Stimulated activated CD8-positive, alpha-beta memory T cell treated with anti-CD3 and anti-CD28 coated beads, Interleukin-2, amount 100 ng/mL, for 1 hour (primary cell): ENCODE data around the gene CFAP46.
"Not testable (repeated sequence)": the region's sequence is repeated elsewhere in the genome, so short reads cannot be mapped to it uniquely, and the experiment has no call there.

ENCODE experiments used
- DNase-seq, 2 donors: peaks; one replicate each; pipeline ENCODE4 v3.0.0-alpha.2; 2020; ENCODE audit warnings: low read depth in 2 of 2

The CFAP46 gene

DNA sequence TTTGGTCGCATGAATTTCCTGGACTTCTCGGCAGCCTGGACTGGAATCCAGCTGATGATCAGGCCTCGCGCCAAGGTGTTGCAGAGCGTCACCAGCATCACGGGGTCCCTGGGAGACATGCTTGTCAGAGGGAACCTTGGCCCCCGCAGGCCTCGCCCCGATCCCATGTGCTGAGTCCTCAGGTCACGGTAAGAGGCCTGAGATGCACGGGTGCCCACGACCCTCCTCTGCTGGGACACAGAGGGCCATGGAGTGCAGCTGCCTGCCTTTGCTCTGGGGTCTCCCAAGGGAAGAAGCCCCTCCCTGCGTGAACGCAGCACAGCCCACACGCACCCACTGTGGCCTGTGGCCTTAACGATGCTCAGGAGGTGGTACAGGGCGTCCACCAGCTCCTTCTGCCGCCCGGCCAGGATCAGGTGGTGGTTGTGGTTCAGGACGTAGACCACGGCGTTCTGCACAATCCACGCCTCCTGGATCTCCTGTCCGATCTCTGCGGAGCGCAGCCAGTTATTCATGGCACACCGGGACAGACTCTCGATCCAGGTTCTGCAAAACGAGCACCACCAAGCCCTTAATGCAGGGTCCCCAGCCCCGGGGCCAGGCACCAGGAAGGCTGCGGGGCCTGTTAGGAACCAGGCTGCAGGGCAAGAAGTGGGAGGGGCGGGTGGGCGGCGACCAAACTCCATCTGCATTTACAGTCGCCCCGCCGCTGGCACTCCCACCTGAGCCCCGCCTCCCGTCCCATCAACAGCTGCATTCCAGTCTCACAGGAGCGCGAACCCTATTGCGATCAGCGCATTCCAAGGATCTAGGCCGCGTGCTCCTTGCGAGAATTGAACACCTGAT lies 29.4 kb downstream of the CFAP46 start:
- DNase-seq, result no peak

DNA sequence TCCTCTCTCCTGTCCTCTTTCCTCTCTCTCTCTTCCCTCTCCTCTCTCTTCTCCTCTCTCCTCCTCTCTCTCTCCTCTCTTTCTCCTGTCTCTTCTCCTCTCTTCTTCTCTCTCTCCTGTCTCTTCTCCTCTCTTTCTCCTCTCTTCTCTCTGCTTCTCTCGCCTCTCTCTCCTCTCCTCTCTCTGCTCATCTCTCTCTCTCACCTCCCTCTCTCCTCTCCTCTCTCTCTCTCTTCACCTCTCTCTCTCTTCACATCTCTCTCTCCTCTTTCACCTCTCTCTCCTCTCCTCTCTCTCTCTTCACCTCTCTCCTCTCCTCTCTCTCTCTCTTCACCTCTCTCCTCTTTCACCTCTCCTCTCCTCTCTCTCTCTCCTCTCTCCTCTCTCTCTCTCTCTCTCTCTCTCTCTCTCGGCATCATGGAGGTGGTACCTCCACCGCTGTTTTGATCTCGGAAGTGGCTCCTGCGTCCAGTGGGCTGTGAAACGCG lies 30.1 kb downstream of the CFAP46 start:
- no peak for DNase-seq

- no peak for DNase-seq
Observed at GRCh38 chr10:132911786-132912097, 30.6 kb downstream of the CFAP46 start.

DNA sequence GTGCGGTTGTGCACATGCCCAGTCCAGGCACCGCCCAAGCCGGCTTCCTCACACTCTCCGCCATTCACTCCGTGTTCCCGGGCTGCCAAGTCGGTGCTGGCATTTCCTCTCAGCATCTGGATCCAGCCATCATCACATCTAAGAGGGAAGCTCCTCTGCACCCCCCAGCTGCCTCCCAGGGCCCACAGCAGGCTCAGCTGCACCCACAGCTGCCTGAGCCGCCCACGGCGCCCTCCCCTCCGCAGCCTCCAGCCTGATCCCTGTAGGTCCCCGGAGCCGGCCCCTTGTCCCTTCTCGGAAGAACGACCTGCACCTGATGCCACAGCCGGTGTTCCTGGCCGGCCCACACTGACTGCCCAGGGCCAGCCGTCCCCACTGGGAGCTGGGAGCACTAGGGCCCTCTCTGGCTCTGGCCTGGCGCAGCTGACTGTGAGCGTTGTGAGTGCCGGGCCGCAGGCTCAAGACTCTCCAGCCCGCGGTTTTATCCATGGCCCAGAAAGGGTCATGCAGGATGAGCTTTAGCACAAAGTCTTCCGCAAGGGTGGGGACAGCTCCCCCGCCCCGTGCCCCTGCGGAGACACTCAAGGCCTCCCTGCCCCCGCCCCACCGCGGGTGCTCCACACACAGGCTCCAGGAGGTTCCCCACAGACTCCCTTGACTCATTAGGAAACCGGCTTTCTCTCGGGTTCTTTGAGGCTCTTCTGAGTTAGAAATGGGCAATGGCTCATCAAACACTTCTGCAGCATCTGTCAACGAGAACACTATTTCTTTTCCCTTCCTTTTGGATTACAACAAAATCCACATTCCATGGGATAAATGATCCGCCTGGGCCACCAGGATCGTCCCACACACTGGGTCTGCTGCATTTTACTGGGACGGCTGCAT lies 31.2 kb downstream of the CFAP46 start:
- DNase-seq, result no peak

DNA sequence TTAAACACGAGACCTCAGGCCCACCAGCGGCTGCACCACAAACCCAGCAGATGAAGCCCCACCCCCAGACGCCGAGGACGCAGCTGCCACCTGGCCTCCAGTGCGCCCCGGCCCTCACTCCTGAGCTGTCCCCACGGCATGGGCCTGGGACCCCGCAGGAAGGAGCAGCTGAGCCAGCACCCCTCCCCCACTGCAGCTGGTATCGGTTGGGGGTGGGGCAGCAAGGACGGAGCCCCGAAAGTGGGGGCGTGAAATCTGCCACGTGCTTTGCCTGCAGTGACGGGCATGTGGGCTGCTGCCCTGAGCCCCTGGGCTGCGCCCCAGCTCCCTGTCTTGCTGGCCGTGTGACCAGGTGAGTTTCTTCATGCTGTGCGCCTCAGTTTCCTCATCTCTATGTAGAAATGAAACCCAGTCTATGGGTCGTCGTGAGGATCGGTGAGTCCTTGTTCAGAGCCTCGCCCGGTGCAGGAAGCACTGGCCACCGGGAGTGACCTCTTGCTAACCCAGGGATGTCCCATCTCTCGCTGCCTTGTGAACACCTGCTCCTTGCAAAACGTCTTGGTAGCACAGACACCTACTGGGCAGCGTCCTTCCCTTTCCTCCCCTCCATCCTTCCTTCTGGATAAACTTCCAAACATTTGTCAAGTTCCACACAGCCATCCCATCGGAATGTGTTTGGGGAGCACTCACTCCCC lies 32.0 kb downstream of the CFAP46 start:
- DNase-seq, result no peak

DNA sequence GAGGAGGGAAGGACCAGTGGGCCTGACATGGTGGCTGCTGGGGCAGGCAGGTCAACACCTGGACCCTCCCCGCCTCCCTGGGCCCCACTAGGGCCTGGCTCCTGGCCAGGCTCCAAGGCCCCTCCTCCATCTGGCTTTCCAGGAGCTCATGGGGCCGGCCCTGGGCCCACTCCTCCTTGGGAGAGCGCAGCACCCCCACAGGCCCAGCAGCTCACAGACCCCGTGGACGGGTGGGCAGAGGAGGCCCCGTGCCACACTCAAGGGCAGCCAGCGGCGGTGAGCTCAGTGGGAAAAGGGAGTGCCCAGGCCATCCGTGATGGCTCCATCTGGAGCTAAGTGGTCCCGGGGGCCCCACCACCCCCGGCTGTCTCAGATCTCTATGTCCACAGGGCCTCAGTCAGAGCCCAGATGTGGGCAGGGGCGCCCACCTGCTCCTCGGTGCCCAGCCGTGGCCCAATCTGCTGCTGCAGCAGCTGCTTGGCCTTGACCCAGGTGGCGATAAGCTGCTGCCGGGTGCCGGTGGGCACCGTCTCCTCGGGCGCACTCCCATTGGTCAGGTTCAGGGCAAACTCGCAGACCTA lies 32.8 kb downstream of the CFAP46 start:
- no peak for DNase-seq

GRCh38 chr10:132908621-132909295 lies 33.6 kb downstream of the CFAP46 start:
- DNase-seq, result no peak

- no peak for DNase-seq
Observed at GRCh38 chr10:132907821-132908620, 34.3 kb downstream of the CFAP46 start.

DNA sequence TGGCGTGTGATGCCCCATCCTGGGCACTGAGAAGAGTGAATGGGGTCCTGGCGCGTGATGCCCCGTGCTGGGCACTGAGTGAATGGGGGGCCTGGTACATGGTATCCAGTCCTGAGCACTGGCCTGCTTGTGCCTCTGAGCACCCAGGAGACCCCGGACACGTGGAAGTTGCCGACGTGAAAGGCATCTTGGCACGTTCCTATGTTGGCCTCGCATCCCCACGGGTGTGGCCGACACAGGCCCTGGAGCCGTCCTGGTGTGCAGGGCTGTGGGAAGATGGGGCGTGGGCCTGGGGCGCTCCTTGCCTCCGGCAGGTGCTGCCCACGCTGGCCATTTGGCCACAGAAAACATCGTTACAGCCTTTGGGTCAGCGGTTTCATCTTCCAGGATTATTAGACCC lies 35.5 kb downstream of the CFAP46 start:
- no peak for DNase-seq

- no peak for DNase-seq
Observed at GRCh38 chr10:132906106-132906505, 36.3 kb downstream of the CFAP46 start.

DNA sequence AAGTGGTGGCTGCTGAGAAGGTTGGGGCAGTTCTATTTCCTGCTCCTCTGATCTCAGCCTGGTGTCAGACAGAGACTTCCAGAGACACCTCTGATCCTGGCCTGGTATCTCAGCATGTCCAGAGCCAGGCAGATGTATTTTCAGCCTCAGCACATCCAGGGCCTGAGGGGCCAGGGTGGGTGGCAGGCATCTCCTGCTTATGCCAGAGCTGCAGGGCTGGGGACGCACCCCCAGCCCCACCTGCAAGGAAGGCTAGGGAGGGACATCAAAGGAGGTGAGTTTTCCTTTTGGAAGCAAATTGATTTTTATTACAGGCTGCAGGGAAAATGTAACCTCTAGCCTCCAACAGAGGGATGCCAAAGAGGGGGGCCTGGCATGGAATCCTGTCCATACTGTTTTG lies 36.7 kb downstream of the CFAP46 start:
- DNase-seq, result no peak

GRCh38 chr10:132904814-132905649 lies 37.3 kb downstream of the CFAP46 start:
- DNase-seq, result no peak

DNA sequence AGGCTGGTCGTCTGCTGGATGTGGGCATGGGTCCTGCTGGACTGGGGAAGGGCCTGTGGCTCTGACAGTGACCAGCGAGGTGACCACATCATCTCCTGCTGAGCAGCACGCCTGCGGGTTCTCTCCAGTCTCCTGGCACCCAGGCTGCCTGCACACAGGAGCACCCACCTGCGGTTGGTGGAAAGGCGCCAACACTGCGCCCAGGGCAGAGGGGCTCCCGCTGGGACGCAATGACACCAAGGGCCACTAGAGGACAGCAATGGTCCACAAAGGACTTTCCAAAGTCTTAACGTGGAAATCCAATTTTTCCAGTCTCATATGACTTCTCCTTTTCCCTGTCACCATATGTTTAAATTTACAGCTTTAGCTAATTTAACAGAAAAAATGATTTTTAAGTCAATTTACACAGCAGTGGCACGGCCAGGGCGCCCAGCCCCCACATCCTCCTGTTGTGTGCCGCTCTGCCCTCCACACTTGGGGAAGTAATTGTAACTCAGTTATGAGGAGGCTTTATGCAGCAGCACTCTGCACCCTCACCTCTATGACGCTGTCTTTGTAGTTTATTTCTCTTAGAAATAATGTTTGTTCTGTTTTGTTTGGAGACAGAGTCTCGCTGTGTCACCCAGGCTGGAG lies 38.1 kb downstream of the CFAP46 start:
- DNase-seq, result no peak

DNA sequence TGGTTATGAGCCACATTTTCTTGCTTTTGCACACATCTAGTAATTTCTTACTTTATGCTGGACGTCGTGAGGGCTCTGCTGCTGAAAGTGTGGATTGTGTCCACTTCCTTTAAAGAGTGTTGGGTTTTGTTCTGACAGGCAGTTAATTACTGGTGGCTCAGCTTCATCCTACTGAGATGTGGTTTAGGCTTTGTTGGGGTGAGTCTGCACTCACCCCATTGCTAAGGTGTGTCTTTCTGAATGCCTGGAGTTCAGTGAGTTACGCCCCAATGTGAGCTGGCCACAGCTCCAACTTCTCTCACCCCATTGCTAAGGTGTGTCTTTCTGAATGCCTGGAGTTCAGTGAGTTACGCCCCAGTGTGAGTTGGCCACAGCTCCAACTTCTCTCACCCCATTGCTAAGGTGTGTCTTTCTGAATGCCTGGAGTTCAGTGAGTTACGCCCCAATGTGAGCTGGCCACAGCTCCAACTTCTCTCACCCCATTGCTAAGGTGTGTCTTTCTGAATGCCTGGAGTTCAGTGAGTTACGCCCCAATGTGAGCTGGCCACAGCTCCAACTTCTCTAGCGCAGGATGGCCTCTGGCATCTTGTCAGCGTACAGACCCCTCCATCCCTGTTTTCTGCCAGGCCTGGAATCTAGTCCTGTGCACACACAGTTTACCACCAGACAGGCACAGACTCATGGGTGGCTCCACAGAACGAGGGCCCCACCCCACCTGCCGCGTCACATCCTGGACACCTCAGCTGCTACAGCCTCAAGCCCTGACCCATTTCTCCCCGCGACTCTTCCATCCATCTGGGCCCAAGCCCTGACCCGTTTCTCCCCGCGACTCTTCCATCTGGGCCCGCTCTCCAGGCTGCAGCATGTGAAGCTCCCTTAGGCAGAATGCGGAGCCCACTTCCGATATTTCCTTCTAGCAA lies 39.5 kb downstream of the CFAP46 start:
- not testable (repeated sequence) for DNase-seq

GRCh38 chr10:132901351-132901750 lies 41.0 kb downstream of the CFAP46 start:
- DNase-seq, result no peak

GRCh38 chr10:132900211-132900756 lies 42.1 kb downstream of the CFAP46 start:
- no peak for DNase-seq

DNA sequence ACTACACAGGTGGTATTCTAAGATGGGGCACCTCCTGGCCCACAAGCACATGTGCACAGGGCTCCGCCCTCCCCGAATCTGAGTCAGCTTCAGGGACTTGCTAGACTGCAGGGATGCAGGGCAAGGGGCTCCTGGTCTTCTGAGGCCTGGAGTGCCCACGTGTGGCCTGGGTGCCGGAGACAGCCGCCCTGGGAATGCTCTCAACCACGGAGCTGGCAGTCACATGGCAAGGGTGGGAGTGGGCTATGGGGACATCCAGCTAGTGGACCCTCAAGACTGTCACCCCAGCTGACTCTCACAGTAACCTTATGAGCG lies 42.7 kb downstream of the CFAP46 start:
- no peak for DNase-seq
